IMR-90 (cell line): ENCODE results near the gene EMCN. TPM values are rescaled to one million over a fixed set of nuclear protein-coding genes. Genes with fewer than 3 reads are reported as not detected.

ENCODE experiments used
- ATAC-seq: fragments of 200-7000 bp; cut with Tn5 transposase; 2 replicates; pipeline ENCODE4 v1.9.1; 2020; ENCODE audit warnings: low read depth, mild to moderate bottlenecking, moderate library complexity
- BruUV-seq: library from RNA; stranded (reverse); fragments of 400-500 nt; replicated peaks from 2 replicates; lab custom pipeline; 2021; lab: Mats Ljungman, UMichigan
- CTCF ChIA-PET: fragments of 300-600 bp; formaldehyde crosslinking; extraction: SDS; loops from one replicate; lab custom pipeline; 2021; ENCODE audit warnings: antibody characterized with exemption; lab: Yijun Ruan, JAX
- POLR2A ChIA-PET: fragments of 300-600 bp; sonication (Branson Sonifier 250); formaldehyde crosslinking; loops from one replicate; lab custom pipeline; 2022; ENCODE audit warnings: antibody characterized with exemption; ENCODE audit not compliant: unreplicated experiment; lab: Charles Lee
- DNase-seq: peaks from one replicate; pipeline ENCODE4 v3.0.0; 2013
- H2AFZ ChIP-seq: replicated peaks from 2 replicates; pipeline ENCODE3; 2013; ENCODE audit warnings: low read length, mild to moderate bottlenecking; ENCODE audit not compliant: poor library complexity
- H2AK5ac ChIP-seq: 2 replicates; pipeline ENCODE4 v1.6.1; 2013; ENCODE audit warnings: low read depth, low read length, inconsistent platforms
- H2AK9ac ChIP-seq: replicated peaks from 2 replicates; pipeline ENCODE3; 2013; ENCODE audit warnings: mild to moderate bottlenecking, low read depth, low read length, moderate library complexity; ENCODE audit not compliant: poor library complexity
- H2BK120ac ChIP-seq: 2 replicates; pipeline ENCODE4 v1.6.1; 2013; ENCODE audit warnings: low read depth, low read length, inconsistent platforms
- H2BK15ac ChIP-seq: 3 replicates; pipeline ENCODE4 v1.6.1; 2013; ENCODE audit warnings: low read depth, low read length, inconsistent platforms
- H2BK20ac ChIP-seq: 2 replicates; pipeline ENCODE4 v1.6.1; 2013; ENCODE audit warnings: low read depth, mild to moderate bottlenecking, inconsistent platforms, low read length, moderate library complexity
- H2BK5ac ChIP-seq: 2 replicates; pipeline ENCODE4 v1.6.1; 2013; ENCODE audit warnings: mild to moderate bottlenecking, low read depth, low read length, inconsistent platforms; ENCODE audit not compliant: poor library complexity, severe bottlenecking
- H3K14ac ChIP-seq: replicated peaks from 2 replicates; pipeline ENCODE4 v1.6.1; 2013; ENCODE audit warnings: low read depth, low read length, inconsistent platforms
- H3K18ac ChIP-seq: 2 replicates; pipeline ENCODE4 v1.6.1; 2013; ENCODE audit warnings: low read depth, low read length, control low read depth
- H3K23ac ChIP-seq: 2 replicates; pipeline ENCODE4 v1.6.1; 2013; ENCODE audit warnings: low read depth, low read length, inconsistent platforms
- H3K27ac ChIP-seq: 2 replicates; pipeline ENCODE4 v1.5.1; 2013; ENCODE audit warnings: mild to moderate bottlenecking, control low read depth, low read length; ENCODE audit not compliant: insufficient read depth
- H3K27me3 ChIP-seq: 2 replicates; pipeline ENCODE4 v1.6.1; 2013; ENCODE audit warnings: low read length; ENCODE audit not compliant: control insufficient read depth, insufficient read depth
- H3K36me3 ChIP-seq: 2 replicates; pipeline ENCODE4 v1.6.1; 2013; ENCODE audit warnings: low read length, mixed read lengths; ENCODE audit not compliant: control insufficient read depth, insufficient read depth
- H3K4ac ChIP-seq: 2 replicates; pipeline ENCODE4 v1.6.1; 2013; ENCODE audit warnings: low read depth, low read length, inconsistent platforms
- H3K4me1 ChIP-seq: 2 replicates; pipeline ENCODE4 v1.6.1; 2013; ENCODE audit warnings: low read length, mixed read lengths; ENCODE audit not compliant: control insufficient read depth, insufficient read depth
- H3K4me2 ChIP-seq: 2 replicates; pipeline ENCODE4 v1.6.1; 2013; ENCODE audit warnings: low read depth, mild to moderate bottlenecking, control low read depth, low read length, moderate library complexity
- H3K4me3 ChIP-seq: 2 replicates; pipeline ENCODE4 v1.5.1; 2013; ENCODE audit warnings: low read depth, mild to moderate bottlenecking, control low read depth, low read length, moderate library complexity; ENCODE audit not compliant: insufficient read depth
- H3K56ac ChIP-seq: 2 replicates; pipeline ENCODE4 v1.6.1; 2013; ENCODE audit warnings: low read length, inconsistent platforms; ENCODE audit not compliant: insufficient read depth; ENCODE audit errors: extremely low read depth
- H3K79me1 ChIP-seq, 2 experiments: 2 replicates each; pipeline ENCODE4 v1.6.1; 2013; ENCODE audit warnings: low read length in 2 of 2, inconsistent platforms in 1 of 2, low read depth in 1 of 2
- H3K9ac ChIP-seq: 2 replicates; pipeline ENCODE4 v1.6.1; 2013; ENCODE audit warnings: low read depth, low read length, control low read depth
- H3K9me1 ChIP-seq: 2 replicates; pipeline ENCODE4 v1.6.1; 2013; ENCODE audit warnings: low read length, inconsistent platforms; ENCODE audit not compliant: insufficient read depth
- H3K9me3 ChIP-seq: 2 replicates; pipeline ENCODE4 v1.6.1; 2013; ENCODE audit warnings: low read length; ENCODE audit not compliant: control insufficient read depth, insufficient read depth
- H4K20me1 ChIP-seq: 2 replicates; pipeline ENCODE4 v1.6.1; 2013; ENCODE audit warnings: low read length, inconsistent platforms; ENCODE audit not compliant: insufficient read depth
- H4K5ac ChIP-seq: 2 replicates; pipeline ENCODE4 v1.6.1; 2013; ENCODE audit warnings: mild to moderate bottlenecking, low read depth, low read length, control low read depth
- H4K8ac ChIP-seq, 2 experiments: 2 replicates each; pipeline ENCODE4 v1.6.1; 2013; ENCODE audit warnings: low read depth in 2 of 2, low read length in 2 of 2, control low read depth in 1 of 2, inconsistent platforms in 1 of 2
- H4K91ac ChIP-seq: 2 replicates; pipeline ENCODE4 v1.6.1; 2013; ENCODE audit warnings: low read depth, low read length, inconsistent platforms; ENCODE audit not compliant: insufficient read depth
- BHLHE40 ChIP-seq: fragments of 150-350 bp; IDR thresholded peaks from 2 replicates; pipeline ENCODE4 v1.6.1; 2016; ENCODE audit warnings: mild to moderate bottlenecking, low read depth, low read length
- CEBPB ChIP-seq: IDR thresholded peaks from 2 replicates; pipeline ENCODE4 v1.6.1; 2012; ENCODE audit warnings: low read depth, low read length, improper control_type of control experiment
- CHD1 ChIP-seq: IDR thresholded peaks from 2 replicates; pipeline ENCODE4 v1.6.1; 2012; ENCODE audit warnings: low read depth, low read length, improper control_type of control experiment
- CTCF ChIP-seq: conservative IDR thresholded peaks from 2 replicates; pipeline ENCODE4 v1.5.1; 2012; ENCODE audit warnings: mild to moderate bottlenecking, low read depth, low read length, improper control_type of control experiment
- ELK1 ChIP-seq: fragments of 150-350 bp; IDR thresholded peaks from 2 replicates; pipeline ENCODE4 v1.6.1; 2016; ENCODE audit warnings: low read depth, mild to moderate bottlenecking, low read length, moderate library complexity, borderline replicate concordance
- FOS ChIP-seq: fragments of 150-350 bp; IDR thresholded peaks from 2 replicates; pipeline ENCODE4 v1.6.1; 2016; ENCODE audit warnings: low read depth, low read length
- MAFK ChIP-seq: IDR thresholded peaks from 2 replicates; pipeline ENCODE4 v1.6.1; 2012; ENCODE audit warnings: low read depth, low read length, improper control_type of control experiment
- MXI1 ChIP-seq: IDR thresholded peaks from 2 replicates; pipeline ENCODE4 v1.6.1; 2012; ENCODE audit warnings: low read depth, mild to moderate bottlenecking, low read length, moderate library complexity, borderline replicate concordance
- NFE2L2 ChIP-seq: fragments of 150-350 bp; IDR thresholded peaks from 2 replicates; pipeline ENCODE4 v1.6.1; 2016; ENCODE audit warnings: low read depth, mild to moderate bottlenecking, low read length
- POLR2A ChIP-seq: IDR thresholded peaks from 2 replicates; pipeline ENCODE4 v1.6.1; 2012; ENCODE audit warnings: mild to moderate bottlenecking, low read depth, low read length
- RAD21 ChIP-seq: IDR thresholded peaks from 2 replicates; pipeline ENCODE4 v1.6.1; 2012; ENCODE audit warnings: low read length, improper control_type of control experiment
- RCOR1 ChIP-seq: IDR thresholded peaks from 2 replicates; pipeline ENCODE4 v1.6.1; 2012; ENCODE audit warnings: mild to moderate bottlenecking, low read length, improper control_type of control experiment; ENCODE audit not compliant: insufficient replicate concordance
- RFX5 ChIP-seq: IDR thresholded peaks from 2 replicates; pipeline ENCODE4 v1.8.0; 2012; ENCODE audit warnings: low read depth, mild to moderate bottlenecking, low read length, moderate library complexity
- USF2 ChIP-seq: fragments of 150-350 bp; IDR thresholded peaks from 2 replicates; pipeline ENCODE4 v1.6.1; 2017; ENCODE audit warnings: mild to moderate bottlenecking, antibody characterized with exemption, low read length, low read depth
- WGBS, 2 experiments: methylation state at CpG; one replicate each; pipeline versions ENCODE4 v1.1.5 to v1.1.7; 2013; ENCODE audit warnings: missing lambda C conversion rate in 2 of 2; ENCODE audit not compliant: insufficient read length in 1 of 2; ENCODE audit errors: extremely low coverage in 2 of 2; 5-methylcytosine and 5-hydroxymethylcytosine counted together
- dilution Hi-C: fragments of 300-500 bp; cut with HindIII; formaldehyde crosslinking; loops from one replicate; pipeline ENCODE4 v1.14.3; 2018; ENCODE audit warnings: low sequenced_read_pairs; ENCODE audit not compliant: unreplicated experiment
- in situ Hi-C: fragments of 300-500 bp; cut with MboI; formaldehyde crosslinking; loops from 3 replicates; pipeline ENCODE4 v1.14.3; 2019; ENCODE audit warnings: low sequenced_read_pairs, inconsistent platforms, mixed read lengths
- intact Hi-C: fragments of 100-400 bp; cut with micrococcal nuclease; formaldehyde crosslinking; loops from 2 replicates; pipeline ENCODE4 v1.10.0; 2022
- polyA plus RNA-seq, 3 experiments: library from polyadenylated mRNA; depleted of rRNA; stranded (reverse); fragments of >200 nt; gene quantifications; 2 replicates each; pipeline ENCODE4 v1.2.3, GENCODE V29; 2012; ENCODE audit warnings: low replicate concordance in 1 of 3
- total RNA-seq: library from RNA; depleted of rRNA; stranded (reverse); fragments of >200 nt; gene quantifications from 2 replicates; pipeline ENCODE4 v1.2.3, GENCODE V29; 2012

The EMCN gene
- total and polyA plus RNA-seq, 2 of the 4 experiments (the other 2 are of a cell fraction), result not detected

- Histone ChIP-seq H3K4me1 (no peaks in the 10 kb centered on the region), H4K5ac (no peak overlapping the region), H2BK20ac (no peak overlapping the region), H2BK120ac (no peak overlapping the region), H2AK9ac (no peak overlapping the region), H3K18ac (no peak overlapping the region), H3K56ac (no peak overlapping the region), H3K4me3 (no peak overlapping the region), H4K20me1 (no peaks in the 10 kb centered on the region), H2AK5ac (no peak overlapping the region), H3K4me2 (no peak overlapping the region), H3K9ac (no peak overlapping the region), H4K8ac (no peak overlapping the region), H4K91ac (no peak overlapping the region), H2BK5ac (no peak overlapping the region), H3K27me3 (no peaks in the 10 kb centered on the region), H2BK15ac (no peak overlapping the region), H3K79me1 (no peaks in the 10 kb centered on the region), H3K9me3 (no peaks in the 10 kb centered on the region), H3K4ac (no peak overlapping the region), H3K14ac (no peak overlapping the region), H2AFZ (no peak overlapping the region), H3K36me3 (no peaks in the 10 kb centered on the region), H3K9me1 (no peaks in the 10 kb centered on the region), H3K27ac (no peak overlapping the region), H3K23ac (no peak overlapping the region)
- BruUV-seq, result no TSS peak
- TF ChIP-seq MXI1 (no peak), CEBPB (no peak), BHLHE40 (no peak), RFX5 (no peak), FOS (no peak), RAD21 (no peak), USF2 (no peak), RCOR1 (no peak), NFE2L2 (no peak), CHD1 (no peak), CTCF (no peak), ELK1 (no peak), MAFK (no peak), POLR2A (no peak)
- dilution Hi-C loops (no loop called here), in situ Hi-C loops (no loop called here), intact Hi-C loops (no loop called here)
- ChIA-PET POLR2A (no interaction called here), CTCF (interaction anchor here (1.1 kb wide), 1 partner anchor 20 kb away, joined by 3 read pairs; no protein-coding TSS in a partner anchor)
- ATAC-seq, result no peak
- no peak for DNase-seq
- WGBS, 2 experiments, result no CpG with 5 or more reads among the region's 5 CpGs
These were observed 138.2 kb downstream of the EMCN start for GRCh38 chr4:100379583-100380105.
